Activated effector memory CD4-positive, alpha-beta T cell treated with anti-CD3 and anti-CD28 coated beads, Interleukin-2, amount 50 U/mL, for 16 hours (primary cell): ENCODE data around the gene KMT5C.
"Not testable (repeated sequence)": the region's sequence is repeated elsewhere in the genome, so short reads cannot be mapped to it uniquely, and the experiment has no call there.

ENCODE experiments used
- DNase-seq: peaks from one replicate; pipeline ENCODE4 v3.0.0-alpha.2; 2020

KMT5C gene

GRCh38 chr19:55320844-55321419 lies 18.7 kb upstream of the KMT5C start:
- no peak for DNase-seq

GRCh38 chr19:55321466-55322137 lies 18.1 kb upstream of the KMT5C start:
- DNase-seq, result no peak

- DNase-seq, result no peak
These were observed 17.3 kb upstream of the KMT5C start for GRCh38 chr19:55322204-55322885.

- no peak for DNase-seq
These were observed 15.0 kb upstream of the KMT5C start for GRCh38 chr19:55324662-55325061.

- DNase-seq, result no peak
These were observed 14.5 kb upstream of the KMT5C start, which contains the start of gene TMEM150B for GRCh38 chr19:55325172-55325571. Gene TMEM150B, minus strand, starts transcription at chr19:55325341. Its CDS starts 4,305 bp downstream, at chr19:55321036.

GRCh38 chr19:55328774-55329318 lies 10.8 kb upstream of the KMT5C start:
- DNase-seq, result not testable (repeated sequence)

- DNase-seq, result not testable (repeated sequence)
These were observed 9.9 kb upstream of the KMT5C start for GRCh38 chr19:55329791-55330190.

GRCh38 chr19:55333870-55334269 lies 5.8 kb upstream of the KMT5C start:
- no peak for DNase-seq

GRCh38 chr19:55336101-55336500 lies 3.6 kb upstream of the KMT5C start:
- no peak for DNase-seq

GRCh38 chr19:55339889-55340783 lies 460 bp downstream of the KMT5C start:
- DNase-seq, result no peak

- DNase-seq, result no peak
These were observed 1.1 kb downstream of the KMT5C start for GRCh38 chr19:55340784-55341147.

- DNase-seq, result peak; percentile 85
These were observed 1.5 kb downstream of the KMT5C start for GRCh38 chr19:55341171-55341588.

GRCh38 chr19:55341595-55342531 lies 2.2 kb downstream of the KMT5C start:
- DNase-seq, result no peak

- no peak for DNase-seq
These were observed 4.8 kb downstream of the KMT5C start for GRCh38 chr19:55344444-55344843.

GRCh38 chr19:55345101-55345817 lies 5.6 kb downstream of the KMT5C start:
- no peak for DNase-seq

- no peak for DNase-seq
These were observed 6.4 kb downstream of the KMT5C start for GRCh38 chr19:55345818-55346724.

GRCh38 chr19:55346725-55347441 lies 7.2 kb downstream of the KMT5C start:
- DNase-seq, result no peak

- DNase-seq, result no peak
These were observed 7.8 kb downstream of the KMT5C start for GRCh38 chr19:55347442-55348009.
